Duodenal mucosa (tissue), 2 donors: ENCODE data around the gene COMMD7.
A peak's percentile ranks its signal among the peaks of the same experiment; 100 is the strongest.

ENCODE experiments used
- H3K27ac ChIP-seq: one replicate; pipeline ENCODE4 v1.7.0; 2013; ENCODE audit warnings: low read depth, low read length
- H3K27me3 ChIP-seq, 2 donors: one replicate each; pipeline ENCODE4 v1.7.0; 2013; ENCODE audit warnings: low read length in 2 of 2, control low read depth in 1 of 2; ENCODE audit not compliant: insufficient read depth in 2 of 2, control insufficient read depth in 1 of 2
- H3K36me3 ChIP-seq, 2 donors: one replicate each; pipeline ENCODE4 v1.7.0; 2013; ENCODE audit warnings: low read length in 2 of 2, control low read depth in 1 of 2; ENCODE audit not compliant: insufficient read depth in 2 of 2, control insufficient read depth in 1 of 2
- H3K4me1 ChIP-seq, 2 donors: one replicate each; pipeline ENCODE4 v1.7.0; 2013; ENCODE audit warnings: low read length in 2 of 2, control low read depth in 1 of 2; ENCODE audit not compliant: insufficient read depth in 2 of 2, control insufficient read depth in 1 of 2
- H3K4me3 ChIP-seq, 2 donors: one replicate each; pipeline ENCODE4 v1.7.0; 2013; ENCODE audit warnings: low read length in 2 of 2, low read depth in 1 of 2
- H3K9ac ChIP-seq, 2 donors: one replicate each; pipeline ENCODE4 v1.7.0; 2013; ENCODE audit warnings: low read length in 2 of 2, low read depth in 1 of 2
- H3K9me3 ChIP-seq, 2 donors: one replicate each; pipeline ENCODE4 v1.7.0; 2013; ENCODE audit warnings: low read length in 2 of 2, control low read depth in 1 of 2; ENCODE audit not compliant: control insufficient read depth in 1 of 2

Gene COMMD7

DNA sequence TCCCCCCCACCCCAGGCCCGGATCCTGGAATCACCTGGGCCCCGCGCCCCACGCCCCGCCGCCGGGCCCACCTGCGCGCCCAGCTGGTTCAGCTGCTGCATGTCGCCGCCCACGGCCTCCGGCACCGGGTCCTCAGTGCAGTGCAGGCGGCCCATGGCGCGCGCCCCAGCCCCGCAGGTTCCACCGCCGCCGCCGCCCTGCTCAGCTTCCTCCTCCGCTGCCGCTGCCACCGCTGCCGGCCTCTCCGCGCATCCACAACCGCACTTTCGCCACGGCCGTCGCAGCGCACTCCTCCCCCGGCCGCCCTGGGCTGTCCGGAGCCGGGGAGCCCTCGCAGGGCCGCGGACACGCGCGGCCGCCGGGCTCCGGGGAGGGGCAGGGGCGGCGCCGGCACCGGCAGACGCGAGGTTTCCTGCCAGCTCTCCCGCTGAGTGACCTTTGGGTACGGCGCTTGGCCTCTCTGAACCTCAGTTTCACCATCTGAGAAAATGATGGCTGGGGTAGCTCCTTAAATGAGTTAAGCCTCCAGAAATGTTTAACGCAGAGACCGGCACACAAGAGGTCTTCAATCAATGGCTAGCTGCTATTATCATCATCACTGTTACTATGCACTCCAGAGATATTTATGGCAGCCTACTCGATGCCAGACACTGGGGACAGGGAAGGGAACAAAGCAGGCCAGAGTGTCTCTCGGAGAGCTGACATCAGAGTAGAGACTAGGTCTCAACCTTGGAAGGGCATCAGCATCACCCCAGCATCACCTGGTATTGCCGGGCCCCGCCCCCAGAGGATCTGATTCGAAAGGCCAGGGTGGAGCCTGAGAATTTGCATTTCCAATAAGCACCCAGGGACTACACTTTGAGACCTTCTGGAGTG, at the start of gene COMMD7:
TSS of gene COMMD7 (minus strand) at position 231 of the 876 bp plus-strand sequence. CDS start at position 155, 76 bp downstream.
- H3K36me3 ChIP-seq: no peaks in the 10 kb centered on the region
- H3K27ac ChIP-seq: peak within 1 kb of the TSS; percentile 31
- H3K9ac ChIP-seq: peak within 1 kb of the TSS; percentile 75 to 77

GRCh38 chr20:32792731-32793458, 49.6 kb upstream of the COMMD7 start:
- H3K27ac ChIP-seq: no peak overlapping the region
- H3K36me3 ChIP-seq: no peaks in the 10 kb centered on the region
- no peak overlapping the region for H3K9ac ChIP-seq
- H3K9me3 ChIP-seq: no peaks in the 10 kb centered on the region
- H3K4me1 ChIP-seq: no peaks in the 10 kb centered on the region
- no peaks in the 10 kb centered on the region for H3K27me3 ChIP-seq
- no peak overlapping the region for H3K4me3 ChIP-seq

More for the DNA sequence above, at the start of gene COMMD7:
- Histone ChIP-seq H3K27me3 (no peaks in the 10 kb centered on the region), H3K9me3 (no peaks in the 10 kb centered on the region), H3K4me3 (peak within 1 kb of the TSS; percentile 84 to 85), H3K4me1 (peaks cover 8 to 14% of the 10 kb centered on the region in 2 donors)

DNA sequence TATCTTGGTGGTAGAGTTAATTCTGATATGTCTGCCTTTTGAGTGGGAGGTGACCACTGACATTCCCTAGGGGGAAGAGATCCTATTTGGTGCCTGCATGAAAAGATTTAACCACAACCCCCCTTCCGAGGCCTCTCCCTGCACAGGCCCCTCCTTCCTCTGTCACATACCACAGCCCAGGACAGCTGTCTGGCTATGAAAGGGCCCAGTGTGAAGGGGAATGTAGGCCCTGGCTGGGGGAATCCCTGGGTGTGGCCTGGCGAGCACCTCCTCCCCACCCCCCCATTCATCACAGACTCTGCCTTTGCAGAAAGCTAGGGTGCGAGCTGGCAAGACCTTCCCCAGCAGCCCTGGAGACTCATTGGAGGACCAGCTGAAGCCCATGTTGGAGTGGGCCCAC, 49.0 kb upstream of the COMMD7 start:
- H3K27ac ChIP-seq: no peak overlapping the region

DNA sequence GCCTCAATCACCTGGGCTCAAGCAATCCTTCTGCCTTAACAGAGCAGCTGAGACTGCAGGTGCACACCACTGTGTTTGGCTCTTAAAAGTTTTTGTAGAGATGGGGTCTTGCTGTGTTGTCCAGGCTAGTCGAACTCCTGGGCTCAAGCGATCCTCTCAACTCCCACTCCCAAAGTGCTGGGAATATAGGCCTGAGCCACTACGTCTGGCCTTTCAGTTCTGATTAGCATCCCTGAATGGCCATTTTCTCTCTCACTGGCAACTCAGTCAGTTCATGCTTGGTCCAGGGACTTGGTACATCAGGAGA, 47.4 kb upstream of the COMMD7 start:
- no peaks in the 10 kb centered on the region for H3K27me3 ChIP-seq
- H3K9ac ChIP-seq: no peak overlapping the region
- H3K9me3 ChIP-seq: no peaks in the 10 kb centered on the region
- H3K4me3 ChIP-seq: no peak overlapping the region
- H3K27ac ChIP-seq: no peak overlapping the region
- no peaks in the 10 kb centered on the region for H3K36me3 ChIP-seq
- no peaks in the 10 kb centered on the region for H3K4me1 ChIP-seq

More for the DNA sequence above, 49.0 kb upstream of the COMMD7 start:
- Histone ChIP-seq H3K9ac (no peak overlapping the region), H3K27me3 (no peaks in the 10 kb centered on the region), H3K36me3 (no peaks in the 10 kb centered on the region), H3K4me3 (no peak overlapping the region), H3K4me1 (no peaks in the 10 kb centered on the region), H3K9me3 (no peaks in the 10 kb centered on the region)

- Histone ChIP-seq H3K4me1 (no peaks in the 10 kb centered on the region), H3K9ac (no peak overlapping the region)
Observed at GRCh38 chr20:32789896-32790750, 46.9 kb upstream of the COMMD7 start.

GRCh38 chr20:32787168-32787567, 43.9 kb upstream of the COMMD7 start:
- no peaks in the 10 kb centered on the region for H3K36me3 ChIP-seq
- H3K4me1 ChIP-seq: no peaks in the 10 kb centered on the region

More at GRCh38 chr20:32789896-32790750, 46.9 kb upstream of the COMMD7 start:
- Histone ChIP-seq H3K4me3 (no peak overlapping the region), H3K27me3 (no peaks in the 10 kb centered on the region), H3K9me3 (no peaks in the 10 kb centered on the region), H3K27ac (no peak overlapping the region), H3K36me3 (no peaks in the 10 kb centered on the region)

DNA sequence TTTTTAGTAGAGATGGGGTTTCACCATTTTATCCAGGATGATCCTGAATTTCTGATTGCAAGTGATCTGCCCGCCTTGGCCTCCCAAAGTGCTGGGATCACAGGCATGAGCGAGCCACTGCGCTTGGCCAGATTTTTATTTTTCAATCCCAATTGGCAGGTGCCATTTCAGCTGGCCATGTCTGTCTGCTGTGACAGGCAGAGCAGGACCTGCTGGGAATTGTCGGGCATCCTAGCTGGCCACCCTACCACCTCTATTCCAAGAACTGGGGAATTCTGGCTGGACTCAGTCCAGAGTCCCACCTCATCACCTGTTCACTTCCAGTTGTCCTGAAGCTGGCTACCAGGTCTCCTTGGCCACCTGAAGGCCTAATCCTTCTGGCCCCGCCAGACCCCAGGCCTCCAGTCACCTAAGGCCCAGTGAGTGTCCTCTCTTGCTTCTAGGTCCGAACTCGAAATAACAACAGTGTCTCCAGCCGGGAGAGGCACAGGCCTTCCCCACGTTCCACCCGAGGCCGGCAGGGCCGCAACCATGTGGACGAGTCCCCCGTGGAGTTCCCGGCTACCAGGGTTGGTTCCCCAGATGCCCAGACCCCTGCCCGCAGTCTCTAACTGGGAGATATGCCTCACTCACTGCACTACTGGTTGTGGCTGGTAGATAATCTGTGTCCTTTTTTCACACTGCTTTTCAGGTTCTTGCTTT, 42.9 kb upstream of the COMMD7 start:
- H3K27ac ChIP-seq: no peak overlapping the region
- H3K9ac ChIP-seq: no peak overlapping the region
- H3K9me3 ChIP-seq: no peaks in the 10 kb centered on the region
- H3K27me3 ChIP-seq: no peaks in the 10 kb centered on the region
- H3K4me3 ChIP-seq: no peak overlapping the region
- no peaks in the 10 kb centered on the region for H3K36me3 ChIP-seq
- no peaks in the 10 kb centered on the region for H3K4me1 ChIP-seq

More at GRCh38 chr20:32787168-32787567, 43.9 kb upstream of the COMMD7 start:
- Histone ChIP-seq H3K27me3 (no peaks in the 10 kb centered on the region), H3K27ac (no peak overlapping the region), H3K9me3 (no peaks in the 10 kb centered on the region), H3K9ac (no peak overlapping the region), H3K4me3 (no peak overlapping the region)

DNA sequence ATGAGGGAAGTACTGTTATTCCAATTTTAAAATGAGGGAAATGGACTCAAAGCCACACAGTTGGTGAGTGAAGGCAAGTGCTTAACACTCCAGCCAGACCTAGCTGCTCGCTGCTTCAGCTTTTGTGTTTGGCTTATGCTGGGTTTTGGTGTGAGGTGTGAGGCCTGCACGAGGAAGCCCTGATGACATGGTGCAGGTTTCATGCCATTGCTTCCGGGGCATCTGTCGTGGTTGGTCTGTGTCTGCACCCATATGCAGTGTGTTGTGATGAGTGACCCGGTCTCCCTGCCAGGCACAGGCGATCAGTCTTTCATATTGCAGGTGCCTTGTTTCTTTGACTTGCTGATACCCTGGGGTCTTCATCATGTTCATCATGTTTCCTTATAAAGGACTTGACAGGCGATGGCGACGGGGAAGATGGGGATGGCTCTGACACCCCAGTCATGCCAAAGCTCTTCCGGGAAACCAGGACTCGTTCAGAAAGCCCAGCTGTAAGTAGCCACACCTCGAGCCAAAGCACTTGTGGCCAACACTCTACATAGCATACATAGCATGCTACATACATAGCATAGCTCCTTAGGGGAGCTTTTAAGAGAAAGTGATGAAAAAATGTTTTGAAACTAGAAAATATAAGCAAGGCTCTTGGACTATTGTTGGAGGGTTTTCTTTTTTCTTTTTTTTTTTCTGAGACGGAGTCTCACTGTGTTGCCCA, 41.3 kb upstream of the COMMD7 start:
- no peaks in the 10 kb centered on the region for H3K27me3 ChIP-seq
- H3K4me1 ChIP-seq: no peaks in the 10 kb centered on the region
- H3K9ac ChIP-seq: no peak overlapping the region
- H3K27ac ChIP-seq: no peak overlapping the region
- no peak overlapping the region for H3K4me3 ChIP-seq
- no peaks in the 10 kb centered on the region for H3K9me3 ChIP-seq
- H3K36me3 ChIP-seq: no peaks in the 10 kb centered on the region
